AG20443 (cell line): ENCODE data around the gene OOSP4B.
"Not testable (repeated sequence)": the region's sequence is repeated elsewhere in the genome, so short reads cannot be mapped to it uniquely, and the experiment has no call there.

Source experiments
- DNase-seq: peaks from one replicate; pipeline ENCODE4 v3.0.0; 2012; ENCODE audit warnings: low spot score, mixed read lengths

OOSP4B gene

DNA sequence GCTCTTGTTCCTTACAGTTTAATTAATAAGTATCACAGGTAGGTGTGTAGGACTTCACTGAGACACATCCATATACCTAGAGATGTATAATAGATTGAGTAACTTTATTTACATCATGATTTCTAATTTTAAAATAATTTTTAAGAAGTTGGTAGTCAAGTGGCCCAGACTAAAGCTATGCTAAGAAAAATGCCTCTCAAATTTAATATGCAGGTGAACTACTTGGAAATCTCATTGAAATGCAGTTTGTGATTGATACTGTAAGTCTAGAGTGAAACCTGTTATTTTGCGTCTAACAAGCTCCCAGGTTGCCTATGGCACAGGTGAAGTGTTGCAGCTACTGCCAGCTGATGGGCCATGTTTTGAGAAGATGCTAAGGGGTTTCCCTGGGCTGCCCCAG is at the start of gene OOSP4B:
OOSP4B (plus strand) TSS at position 301 of the 400 bp plus-strand sequence.
- DNase-seq: no peak

DNA sequence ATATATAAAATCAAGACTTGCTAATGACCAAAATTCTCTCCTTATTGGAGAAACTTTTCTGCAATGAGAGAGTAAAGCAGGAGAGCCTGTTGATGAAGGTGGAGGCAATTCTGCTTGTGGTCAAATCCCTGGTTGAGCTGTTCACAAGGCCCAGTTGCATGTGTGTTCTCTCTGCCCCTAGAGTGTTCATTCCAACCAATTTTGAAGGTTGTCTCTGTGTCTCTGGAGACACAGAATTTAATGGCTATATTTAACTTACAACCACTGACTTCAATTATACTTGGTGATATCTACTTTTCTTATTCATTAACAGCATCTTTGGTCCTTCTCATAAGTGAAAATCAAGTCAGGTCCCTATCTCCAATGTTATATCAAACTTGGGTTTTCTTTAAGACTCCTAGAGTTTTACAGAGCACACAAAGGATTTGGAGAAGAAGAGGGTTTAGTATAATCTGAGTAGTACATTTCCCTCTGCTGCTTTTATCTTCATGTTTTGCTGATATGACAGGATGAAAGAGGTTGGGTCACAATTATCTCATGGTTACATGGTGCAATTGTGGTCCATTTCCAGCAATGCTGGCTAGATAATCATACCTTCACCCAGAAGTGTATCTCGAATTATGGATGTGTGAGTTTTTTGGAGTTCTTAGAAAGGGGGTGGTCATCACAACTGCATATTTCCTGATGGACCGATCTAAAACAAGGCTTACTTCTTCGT is 49.1 kb upstream of the OOSP4B start:
- no peak for DNase-seq

DNA sequence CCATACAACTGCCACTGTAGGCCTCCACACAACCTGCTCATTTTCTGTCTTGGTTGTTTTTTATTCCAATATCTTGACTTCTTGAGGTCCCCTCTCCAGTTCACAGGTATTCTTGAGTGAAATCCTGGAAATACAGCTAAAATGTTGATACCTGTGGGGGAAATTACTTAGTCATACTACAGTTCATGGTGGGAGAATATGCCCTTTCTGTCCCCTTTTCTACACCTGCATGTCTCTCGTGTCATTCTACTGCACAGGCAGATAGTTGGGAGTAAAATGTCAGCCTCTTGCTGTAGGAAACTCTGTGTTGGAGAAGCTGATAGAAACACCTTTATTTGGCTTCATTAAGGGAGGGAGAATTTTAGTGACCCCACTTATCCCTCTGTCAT is 48.6 kb upstream of the OOSP4B start:
- no peak for DNase-seq

DNA sequence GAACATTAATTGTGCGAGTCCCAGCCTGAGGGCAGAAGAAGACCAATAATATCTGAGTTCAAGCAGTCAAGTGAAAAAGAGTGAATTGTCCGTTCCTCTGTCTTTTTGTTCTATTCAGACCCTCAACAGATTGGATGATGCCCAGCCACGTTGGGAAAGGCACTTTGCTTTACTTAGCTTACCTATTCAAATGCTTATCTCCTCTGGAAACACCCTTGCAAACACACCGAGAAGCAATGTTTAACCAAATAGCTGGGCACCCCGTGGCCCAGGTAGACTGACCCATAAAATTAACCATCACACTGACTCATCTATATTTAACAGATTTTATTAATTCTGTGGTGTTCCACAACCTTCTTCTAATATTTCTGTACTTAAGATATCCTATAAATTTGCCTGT is 43.9 kb upstream of the OOSP4B start:
- no peak for DNase-seq

DNA sequence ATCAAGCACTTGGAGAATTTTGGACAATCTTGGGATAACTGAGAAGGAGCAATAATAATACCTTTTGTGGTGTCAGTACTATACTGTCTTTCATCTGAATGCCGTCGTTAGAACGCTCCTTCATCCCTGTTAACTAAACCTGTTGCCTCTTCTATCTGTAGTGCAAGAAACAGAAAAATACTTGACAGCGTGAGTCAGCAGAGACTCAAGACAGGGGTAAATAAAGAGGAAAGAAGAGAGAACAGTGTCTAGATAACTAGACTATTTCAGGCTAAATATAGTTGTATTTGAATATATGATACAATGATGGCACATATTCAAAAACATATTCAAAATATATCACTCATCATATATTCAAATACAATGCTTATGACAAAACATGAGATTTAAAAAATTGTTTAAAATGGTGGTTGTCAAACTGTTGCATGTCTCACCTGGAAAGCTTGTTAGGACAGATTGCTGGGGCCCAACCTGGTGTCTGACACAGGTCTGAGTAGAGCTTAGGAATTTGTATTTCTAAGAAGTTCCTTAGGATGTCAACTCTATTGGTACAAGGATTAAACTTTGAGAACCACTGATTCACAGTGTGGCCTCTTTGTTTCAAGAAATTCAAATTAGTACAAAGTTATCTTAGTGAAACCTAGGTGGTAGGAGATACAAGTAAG is 35.7 kb upstream of the OOSP4B start:
- DNase-seq: no peak

DNA sequence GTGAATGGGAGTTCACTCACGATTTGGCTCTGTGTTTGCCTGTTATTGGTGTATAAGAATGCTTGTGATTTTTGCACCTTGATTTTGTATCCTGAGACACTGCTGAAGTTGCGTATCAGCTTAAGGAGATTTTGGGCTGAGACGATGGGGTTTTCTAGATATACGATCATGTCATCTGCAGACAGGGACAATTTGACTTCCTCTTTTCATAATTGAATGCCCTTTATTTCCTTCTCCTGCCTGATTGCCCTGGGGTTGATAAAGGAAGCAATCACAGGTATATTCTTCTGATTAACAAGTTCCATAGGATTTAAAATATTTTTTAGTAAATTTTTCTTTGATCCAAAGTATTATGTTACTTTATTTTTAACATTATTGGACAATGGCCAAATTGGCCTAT is 34.9 kb upstream of the OOSP4B start:
- DNase-seq: not testable (repeated sequence)

DNA sequence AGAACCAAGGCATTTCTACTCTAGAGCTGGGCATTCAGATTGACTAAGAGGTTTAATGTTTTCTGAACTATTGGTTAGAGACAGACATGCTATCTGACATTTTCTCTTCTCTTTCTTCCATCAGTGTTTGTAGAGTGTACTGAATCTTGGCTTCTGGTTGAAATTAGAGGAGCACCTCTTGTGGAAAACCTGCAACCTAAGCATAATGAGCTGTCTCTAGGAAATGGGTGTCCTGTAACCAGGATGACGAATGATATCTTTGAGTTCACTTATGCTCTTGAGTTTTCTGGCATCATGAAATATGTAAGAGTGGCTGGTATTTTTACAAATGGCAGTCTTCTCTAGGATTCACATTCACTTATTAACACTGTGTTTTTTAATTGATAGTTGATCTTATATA is 33.8 kb upstream of the OOSP4B start:
- no peak for DNase-seq

DNA sequence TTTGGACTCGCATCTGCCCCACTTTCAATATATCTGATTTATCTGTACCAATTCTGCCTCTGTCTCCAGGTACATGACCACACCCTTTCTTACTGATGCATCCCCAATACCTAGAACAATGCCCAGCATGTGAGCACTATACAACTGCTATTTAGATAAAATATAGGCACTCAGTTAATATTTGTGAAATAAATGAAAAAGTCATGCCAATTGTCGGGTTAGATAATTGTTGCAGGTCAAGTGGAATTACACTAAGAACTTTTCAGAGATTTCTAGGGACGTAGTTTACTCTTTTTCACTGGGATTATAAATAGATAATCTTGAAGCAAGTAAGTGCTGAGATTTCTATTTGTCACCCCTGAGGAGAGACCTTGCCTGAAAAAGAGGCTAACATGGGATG is 32.6 kb upstream of the OOSP4B start:
- DNase-seq: no peak

DNA sequence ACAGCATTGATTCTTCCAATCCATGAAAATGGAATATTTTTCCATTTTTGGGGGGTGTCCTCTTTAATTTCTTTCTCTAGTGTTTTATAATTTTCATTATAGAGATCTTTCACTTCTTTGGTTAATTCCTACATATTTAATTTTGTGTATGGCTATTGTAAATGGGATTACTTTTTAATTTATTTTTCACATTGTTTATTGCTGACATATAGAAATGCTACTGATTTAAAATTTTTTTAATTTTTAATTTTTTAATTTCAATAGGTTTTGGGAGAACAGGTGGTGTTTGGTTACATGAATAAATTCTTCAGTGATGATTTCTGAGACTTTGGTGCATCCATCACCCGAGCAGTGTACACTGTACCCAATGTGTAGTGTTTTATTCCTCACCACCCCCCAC is 26.6 kb upstream of the OOSP4B start:
- no peak for DNase-seq

DNA sequence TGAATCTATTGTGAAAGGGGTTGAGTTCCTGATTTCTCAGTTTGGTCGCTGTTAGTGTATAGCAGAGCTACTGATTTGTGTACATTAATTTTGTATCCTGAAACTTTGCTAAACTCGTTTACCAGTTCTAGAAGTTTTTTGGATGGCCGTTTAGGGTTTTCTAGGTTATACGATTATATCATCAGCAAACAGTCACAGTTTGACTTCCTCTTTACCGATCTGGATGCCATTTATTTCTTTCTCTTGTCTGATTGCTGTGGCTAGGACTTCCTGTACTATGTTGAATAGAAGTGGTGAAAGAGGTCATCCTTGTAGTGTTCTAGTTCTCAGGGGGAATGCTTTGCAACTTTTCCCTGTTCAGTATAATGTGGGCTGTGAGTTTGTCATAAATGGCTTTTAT is 24.6 kb upstream of the OOSP4B start:
- DNase-seq: no peak

DNA sequence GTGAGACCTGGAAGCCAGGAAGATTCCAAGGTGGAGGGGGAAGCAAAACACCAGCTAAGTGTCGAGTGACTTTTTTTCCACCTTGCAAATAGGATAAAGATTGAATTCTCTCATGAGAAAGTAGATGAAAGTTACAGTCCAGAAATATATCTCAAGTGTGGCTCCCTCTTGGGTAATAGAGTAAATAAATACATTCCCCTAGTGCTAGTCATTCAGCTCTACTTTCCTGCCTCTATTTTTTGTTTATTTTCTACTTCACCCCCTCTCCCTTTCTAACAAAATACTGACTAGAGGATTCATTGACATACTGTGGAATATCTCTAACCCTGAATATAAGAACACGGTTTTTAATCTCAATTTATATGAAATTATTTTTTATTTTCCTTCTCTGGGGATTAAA is 19.2 kb upstream of the OOSP4B start:
- DNase-seq: no peak

DNA sequence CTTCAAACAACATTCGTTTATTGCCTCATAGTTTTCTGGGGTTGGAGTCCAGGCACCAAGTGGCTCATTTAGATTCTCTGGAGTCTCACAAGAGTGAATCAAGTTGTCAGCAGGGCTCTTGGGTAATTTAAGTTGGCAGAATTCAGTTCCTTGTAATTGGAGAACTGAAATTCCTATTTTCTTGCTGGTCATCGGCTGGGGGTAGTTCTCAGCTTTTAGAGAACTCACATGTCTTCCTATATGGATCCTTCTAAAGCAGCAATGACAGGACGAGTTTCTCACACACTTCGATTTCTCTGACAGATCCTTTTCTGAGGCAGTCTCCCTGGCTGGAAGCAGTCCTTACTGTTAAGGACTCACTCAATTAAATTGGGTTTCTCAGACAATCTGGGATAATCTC is 17.3 kb upstream of the OOSP4B start:
- DNase-seq: no peak

DNA sequence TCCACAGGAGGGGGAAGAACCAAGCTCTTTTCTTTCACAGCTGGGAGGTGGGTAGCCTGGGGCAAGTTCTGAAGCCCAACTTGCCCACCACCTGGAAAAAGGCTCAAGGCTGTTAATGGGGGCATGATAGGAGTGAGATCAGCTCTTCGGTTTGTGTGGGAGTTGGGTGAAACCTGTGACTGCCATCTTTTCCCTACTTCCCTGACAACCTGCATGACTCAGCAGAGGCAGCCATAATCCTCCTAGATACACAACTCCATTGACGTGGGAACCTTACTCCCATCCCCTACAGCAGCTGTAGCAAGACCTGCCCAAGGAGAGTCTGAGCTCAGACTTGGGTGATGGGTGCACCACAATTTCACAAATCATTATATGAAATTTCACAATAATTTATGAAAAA is 13.3 kb upstream of the OOSP4B start:
- no peak for DNase-seq

DNA sequence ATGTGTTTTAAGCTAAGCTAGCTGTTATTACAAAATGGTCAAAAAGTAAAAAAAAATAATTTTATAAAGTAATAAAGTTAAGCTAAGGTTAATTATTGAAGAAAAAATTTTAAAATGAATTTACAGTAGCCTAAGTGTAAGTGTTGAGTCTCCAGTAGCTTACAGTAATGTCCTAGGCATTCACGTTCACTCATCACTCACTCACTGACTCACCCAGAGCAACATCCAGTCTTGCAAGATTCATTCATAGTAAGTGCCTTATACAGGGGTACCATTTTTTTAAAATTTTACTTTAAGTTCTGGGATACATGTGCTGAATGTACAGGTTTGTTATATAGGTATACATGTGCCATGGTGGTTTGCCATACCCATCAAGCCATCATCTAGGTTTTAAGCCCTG is 11.6 kb upstream of the OOSP4B start:
- DNase-seq: no peak

DNA sequence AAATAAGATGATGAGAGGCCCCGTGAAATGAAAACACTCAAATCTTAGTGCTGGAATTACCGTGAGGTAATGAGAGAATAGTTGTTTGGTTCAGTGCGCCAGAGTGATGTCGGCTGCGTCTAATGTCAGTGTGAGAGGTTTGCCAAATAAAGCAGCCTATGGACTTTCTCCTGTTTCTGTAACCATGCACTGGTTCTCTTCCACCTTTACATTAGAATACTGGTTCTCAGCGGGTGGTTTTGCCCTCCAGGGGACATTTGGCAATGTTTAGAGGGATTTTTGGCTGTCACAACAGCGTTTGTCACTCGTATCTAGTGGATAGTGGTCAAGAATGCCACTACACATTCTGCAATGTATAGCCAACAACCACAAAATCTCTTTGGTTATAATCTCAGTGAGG is 1.1 kb downstream of the OOSP4B start:
- no peak for DNase-seq

DNA sequence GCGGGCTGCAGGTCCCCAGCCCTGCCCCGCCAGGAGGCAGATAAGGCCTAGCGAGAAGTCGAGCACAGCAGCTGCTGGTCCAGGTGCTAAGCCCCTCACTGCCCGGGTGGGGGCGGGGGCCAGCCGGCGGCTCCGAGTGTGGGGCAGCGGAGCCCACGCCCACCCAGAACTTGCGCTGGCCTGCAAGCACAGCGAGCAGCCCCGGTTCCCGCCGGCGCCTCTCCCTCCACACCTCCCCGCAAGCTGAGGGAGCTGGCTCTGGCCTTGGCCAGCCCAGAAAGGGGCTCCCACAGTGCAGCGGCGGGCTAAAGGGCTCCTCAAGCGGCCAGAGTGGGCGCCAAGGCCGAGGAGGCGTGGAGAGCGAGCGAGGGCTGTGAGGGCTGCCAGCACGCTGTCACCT is 3.4 kb downstream of the OOSP4B start:
- DNase-seq: not testable (repeated sequence)

DNA sequence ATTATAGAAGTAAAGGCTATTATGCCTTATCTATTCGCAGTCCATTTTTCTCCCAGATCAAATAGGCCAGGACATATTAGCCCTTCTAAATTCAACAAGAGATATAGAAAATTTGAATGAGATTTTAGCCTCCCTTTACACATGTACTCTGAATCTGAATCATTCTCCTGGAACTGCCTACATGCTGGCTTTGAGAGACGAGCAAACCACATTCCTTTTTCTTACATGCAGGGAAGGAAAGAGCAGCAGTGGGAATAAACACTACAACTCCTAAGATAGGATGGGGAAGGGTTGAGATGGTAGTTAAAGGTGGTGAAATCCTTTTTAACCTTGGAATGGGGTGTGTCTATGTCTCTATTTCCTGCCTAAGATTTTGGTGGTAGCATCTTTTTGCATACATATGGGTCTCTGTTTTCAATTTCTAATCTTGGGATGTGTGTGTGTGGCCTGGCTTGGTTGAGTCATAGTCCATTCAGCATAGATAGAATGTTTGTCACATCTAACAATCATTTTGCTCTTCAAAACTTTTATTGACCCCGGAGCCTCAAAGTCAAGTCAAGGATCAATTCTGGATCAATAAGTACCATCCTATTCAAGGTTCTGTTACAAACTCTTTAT is 12.1 kb downstream of the OOSP4B start:
- no peak for DNase-seq

DNA sequence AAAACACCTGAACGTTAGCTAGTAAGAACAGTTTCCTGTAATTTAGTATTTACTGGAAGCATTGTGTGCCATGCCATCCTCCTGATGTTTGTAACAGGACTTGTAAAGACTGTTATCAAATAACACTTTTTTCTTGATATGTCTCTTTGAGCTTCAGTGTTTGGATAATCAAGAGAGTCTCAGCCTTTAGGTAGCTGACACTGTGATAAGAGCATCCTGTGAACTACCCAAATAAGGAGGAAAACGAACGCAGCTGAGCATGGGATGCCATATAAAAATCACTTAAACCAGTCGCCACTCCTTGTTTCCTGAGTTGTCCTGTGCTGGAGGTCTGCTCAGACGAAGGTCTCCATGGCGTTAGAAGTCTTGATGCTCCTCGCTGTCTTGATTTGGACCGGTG is 23.1 kb downstream of the OOSP4B start, which contains the start of gene OOSP2:
OOSP2 (plus strand) TSS at position 301 of the 400 bp plus-strand sequence; CDS start at position 352, 51 bp downstream.
- no peak for DNase-seq

DNA sequence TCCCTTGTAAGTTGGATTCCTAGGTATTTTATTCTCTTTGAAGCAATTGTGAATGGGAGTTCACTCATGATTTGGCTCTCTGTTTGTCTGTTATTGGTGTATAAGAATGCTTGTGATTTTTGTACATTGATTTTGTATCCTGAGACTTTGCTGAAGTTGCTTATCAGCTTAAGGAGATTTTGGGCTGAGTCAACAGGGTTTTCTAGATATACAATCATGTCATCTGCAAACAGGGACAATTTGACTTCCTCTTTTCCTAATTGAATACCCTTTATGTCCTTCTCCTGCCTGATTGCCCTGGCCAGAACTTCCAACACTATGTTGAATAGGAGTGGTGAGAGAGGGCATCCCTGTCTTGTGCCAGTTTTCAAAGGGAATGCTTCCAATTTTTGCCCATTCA is 33.4 kb downstream of the OOSP4B start:
- not testable (repeated sequence) for DNase-seq

DNA sequence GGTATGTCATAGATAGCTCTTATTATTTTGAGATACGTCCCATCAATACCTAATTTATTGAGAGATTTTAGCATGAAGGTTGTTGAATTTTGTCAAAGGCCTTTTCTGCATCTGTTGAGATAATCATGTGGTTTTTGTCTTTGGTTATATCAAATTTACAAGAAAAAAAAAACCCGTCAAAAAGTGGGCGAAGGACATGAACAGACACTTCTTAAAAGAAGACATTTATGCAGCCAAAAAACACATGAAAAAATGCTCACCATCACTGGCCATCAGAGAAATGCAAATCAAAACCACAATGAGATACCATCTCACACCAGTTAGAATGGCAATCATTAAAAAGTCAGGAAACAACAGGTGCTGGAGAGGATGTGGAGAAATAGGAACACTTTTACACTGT is 33.9 kb downstream of the OOSP4B start:
- DNase-seq: not testable (repeated sequence)

DNA sequence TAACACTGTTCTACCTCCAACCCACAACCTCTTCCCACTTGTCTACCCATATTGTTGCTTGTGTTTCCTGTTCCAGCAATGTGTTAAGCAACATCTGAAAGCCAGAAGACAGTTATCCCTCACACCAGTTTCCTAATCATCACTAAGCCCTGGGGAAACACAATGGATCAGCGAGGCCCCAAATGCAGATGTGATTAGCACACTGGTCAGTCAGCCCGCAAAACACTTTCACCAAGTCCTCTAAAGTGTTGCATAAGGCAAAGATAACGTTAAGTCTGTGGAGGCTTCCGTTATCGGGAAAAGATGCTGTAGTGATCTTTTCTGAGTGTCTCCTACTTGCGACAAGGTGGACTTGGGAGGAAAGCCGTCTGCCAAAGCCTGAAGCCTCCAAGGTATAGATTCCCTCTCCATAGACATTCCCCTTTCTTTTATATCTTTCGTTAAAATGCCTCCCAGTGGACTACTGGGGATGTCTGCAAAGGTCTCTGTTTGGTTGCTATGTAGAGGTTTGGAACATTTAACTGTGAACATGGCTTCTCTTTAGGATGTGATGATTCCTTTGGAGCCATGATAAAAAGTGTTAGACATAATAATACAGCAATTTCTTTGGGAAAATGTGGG is 39.5 kb downstream of the OOSP4B start, which contains the start of gene MS4A3:
MS4A3 (plus strand) TSS at position 317 of the 621 bp plus-strand sequence. CDS start 4,496 bp downstream, outside the sequence.
- DNase-seq: no peak

DNA sequence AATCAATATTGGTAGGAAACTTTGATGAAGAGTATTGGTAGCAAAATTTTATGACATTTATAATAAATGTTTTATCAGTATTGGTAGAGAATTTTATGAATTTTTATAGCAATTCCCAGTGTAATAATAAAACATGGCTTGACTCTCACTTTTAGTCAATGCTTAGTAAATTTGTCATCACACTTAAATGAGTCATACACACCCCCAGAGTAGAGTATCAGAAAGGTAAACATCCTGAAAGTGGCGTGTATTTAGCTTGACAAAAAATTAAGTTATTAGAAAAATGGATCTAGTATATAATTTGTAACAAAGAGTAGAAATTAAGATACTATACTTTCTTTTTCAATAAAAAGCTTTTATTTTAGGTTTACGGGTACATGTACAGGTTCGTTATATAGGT is 42.1 kb downstream of the OOSP4B start:
- no peak for DNase-seq
